Astrocyte of the spinal cord (primary cell): ENCODE measurements around the gene SUN1.

Source experiments
- DNase-seq: peaks from one replicate; pipeline ENCODE4 v3.0.0; 2011; ENCODE audit warnings: low read depth, low spot score
- H3K4me3 ChIP-seq: 2 replicates; pipeline ENCODE4 v1.5.1; 2011; ENCODE audit warnings: low read depth, mild to moderate bottlenecking, low read length, moderate library complexity
- in situ Hi-C: cut with HindIII; loops from 2 replicates; pipeline ENCODE4 v1.10.0; 2017; ENCODE audit warnings: low sequenced_read_pairs
- TF ChIP-seq, protein P1 (sequence below): IDR thresholded peaks from 2 replicates; pipeline ENCODE4 v1.5.1; 2012; ENCODE audit warnings: low read depth, mild to moderate bottlenecking, low read length, inconsistent platforms

The SUN1 gene

DNA sequence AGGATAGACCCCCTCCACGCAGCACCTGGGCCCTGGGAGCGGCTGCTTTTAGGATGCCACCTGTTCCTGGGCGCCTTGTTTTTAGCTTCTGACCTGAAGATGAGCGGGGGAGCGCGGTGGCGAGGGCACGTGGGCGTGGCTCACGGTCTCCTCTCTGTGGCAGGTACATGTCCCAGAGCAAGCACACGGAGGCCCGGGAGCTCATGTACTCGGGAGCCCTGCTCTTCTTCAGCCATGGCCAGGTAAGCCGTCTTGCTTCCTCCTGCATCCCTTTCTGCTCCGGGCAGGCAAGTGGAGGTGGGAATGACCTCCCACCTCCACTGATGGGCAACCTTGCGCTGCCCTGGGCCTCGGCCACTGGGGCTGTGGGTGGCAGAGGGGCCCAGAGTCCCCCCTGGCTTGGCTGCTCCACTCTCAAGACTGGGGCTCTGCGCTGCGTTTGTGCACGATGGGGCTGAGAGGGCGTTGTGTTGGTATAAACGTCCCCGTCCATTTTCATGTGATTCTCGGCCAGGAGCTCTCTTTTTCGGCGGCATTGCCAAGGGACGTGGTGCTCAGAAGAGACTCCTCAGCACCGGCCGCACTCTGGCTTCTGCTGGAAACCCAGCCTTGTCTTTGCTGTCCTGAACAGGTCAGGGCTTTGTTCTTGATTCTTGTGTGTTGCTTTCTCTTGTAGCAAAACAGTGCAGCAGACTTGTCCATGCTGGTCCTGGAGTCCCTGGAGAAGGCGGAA, 53.8 kb downstream of the SUN1 start:
- TF ChIP-seq, protein P1, sequence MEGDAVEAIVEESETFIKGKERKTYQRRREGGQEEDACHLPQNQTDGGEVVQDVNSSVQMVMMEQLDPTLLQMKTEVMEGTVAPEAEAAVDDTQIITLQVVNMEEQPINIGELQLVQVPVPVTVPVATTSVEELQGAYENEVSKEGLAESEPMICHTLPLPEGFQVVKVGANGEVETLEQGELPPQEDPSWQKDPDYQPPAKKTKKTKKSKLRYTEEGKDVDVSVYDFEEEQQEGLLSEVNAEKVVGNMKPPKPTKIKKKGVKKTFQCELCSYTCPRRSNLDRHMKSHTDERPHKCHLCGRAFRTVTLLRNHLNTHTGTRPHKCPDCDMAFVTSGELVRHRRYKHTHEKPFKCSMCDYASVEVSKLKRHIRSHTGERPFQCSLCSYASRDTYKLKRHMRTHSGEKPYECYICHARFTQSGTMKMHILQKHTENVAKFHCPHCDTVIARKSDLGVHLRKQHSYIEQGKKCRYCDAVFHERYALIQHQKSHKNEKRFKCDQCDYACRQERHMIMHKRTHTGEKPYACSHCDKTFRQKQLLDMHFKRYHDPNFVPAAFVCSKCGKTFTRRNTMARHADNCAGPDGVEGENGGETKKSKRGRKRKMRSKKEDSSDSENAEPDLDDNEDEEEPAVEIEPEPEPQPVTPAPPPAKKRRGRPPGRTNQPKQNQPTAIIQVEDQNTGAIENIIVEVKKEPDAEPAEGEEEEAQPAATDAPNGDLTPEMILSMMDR = no peak
- in situ Hi-C loops = no loop called here
- no peak for DNase-seq
- no peak overlapping the region for H3K4me3 ChIP-seq

DNA sequence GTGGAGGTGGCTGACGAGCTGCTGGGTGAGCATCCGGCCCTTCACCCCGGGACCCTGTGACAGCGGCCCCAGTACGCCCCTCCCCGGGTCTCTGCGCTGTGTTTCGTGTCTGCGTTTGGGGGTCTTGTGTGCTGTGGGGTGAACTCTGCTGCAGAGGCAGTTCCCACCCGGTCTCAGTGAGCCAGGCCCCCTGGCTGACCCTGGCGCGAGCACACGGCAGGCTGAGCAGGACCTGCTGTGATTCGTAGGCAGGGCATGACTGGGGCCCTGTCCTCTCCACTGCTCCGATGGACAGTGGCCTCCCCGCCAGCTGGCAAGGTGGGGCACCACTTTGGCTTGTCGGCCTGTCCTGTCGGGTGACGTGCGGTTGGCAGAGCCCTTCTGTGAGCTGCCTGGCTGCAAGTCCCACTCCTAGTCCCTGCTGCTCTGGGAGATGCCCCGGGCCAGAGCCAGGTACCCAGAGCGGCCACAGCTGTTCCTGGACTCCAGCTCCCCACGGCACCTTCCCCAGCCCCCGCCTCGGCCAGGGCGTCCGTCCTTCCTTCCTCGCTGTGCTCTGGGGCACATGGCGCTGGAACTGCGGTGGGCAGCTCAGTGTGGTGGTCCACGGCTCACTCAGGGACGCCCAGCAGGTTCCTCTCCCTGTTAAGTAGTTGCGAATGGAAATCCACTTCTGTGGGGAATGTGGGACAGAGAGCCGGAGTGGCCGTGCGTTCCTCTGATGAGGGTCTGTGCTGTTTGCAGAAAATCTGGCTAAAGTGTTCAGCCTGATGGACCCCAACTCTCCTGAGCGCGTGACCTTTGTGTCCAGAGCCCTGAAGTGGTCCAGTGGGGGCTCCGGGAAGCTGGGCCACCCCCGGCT, 54.6 kb downstream of the SUN1 start:
- no peak for DNase-seq
- H3K4me3 ChIP-seq = no peak overlapping the region
- in situ Hi-C loops = no loop called here
- TF ChIP-seq, protein P1 = no peak

DNA sequence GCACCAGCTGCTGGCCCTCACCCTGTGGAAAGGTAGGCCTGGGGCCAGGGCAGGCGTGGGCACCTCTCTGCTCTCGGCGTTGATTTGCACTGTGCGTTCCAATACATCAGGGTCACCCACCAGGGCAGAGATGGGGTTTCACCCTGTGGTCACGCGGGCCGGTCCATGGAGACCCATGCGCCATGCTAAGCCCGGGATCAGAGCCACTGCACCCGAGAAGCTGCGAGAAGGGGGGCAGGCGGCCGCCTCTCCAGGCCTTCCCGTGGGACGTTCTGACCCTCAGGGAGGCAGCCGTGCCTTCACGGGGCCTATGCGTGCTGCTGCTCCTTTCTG, 55.2 kb downstream of the SUN1 start:
- TF ChIP-seq, protein P1 = no peak
- in situ Hi-C loops = no loop called here

DNA sequence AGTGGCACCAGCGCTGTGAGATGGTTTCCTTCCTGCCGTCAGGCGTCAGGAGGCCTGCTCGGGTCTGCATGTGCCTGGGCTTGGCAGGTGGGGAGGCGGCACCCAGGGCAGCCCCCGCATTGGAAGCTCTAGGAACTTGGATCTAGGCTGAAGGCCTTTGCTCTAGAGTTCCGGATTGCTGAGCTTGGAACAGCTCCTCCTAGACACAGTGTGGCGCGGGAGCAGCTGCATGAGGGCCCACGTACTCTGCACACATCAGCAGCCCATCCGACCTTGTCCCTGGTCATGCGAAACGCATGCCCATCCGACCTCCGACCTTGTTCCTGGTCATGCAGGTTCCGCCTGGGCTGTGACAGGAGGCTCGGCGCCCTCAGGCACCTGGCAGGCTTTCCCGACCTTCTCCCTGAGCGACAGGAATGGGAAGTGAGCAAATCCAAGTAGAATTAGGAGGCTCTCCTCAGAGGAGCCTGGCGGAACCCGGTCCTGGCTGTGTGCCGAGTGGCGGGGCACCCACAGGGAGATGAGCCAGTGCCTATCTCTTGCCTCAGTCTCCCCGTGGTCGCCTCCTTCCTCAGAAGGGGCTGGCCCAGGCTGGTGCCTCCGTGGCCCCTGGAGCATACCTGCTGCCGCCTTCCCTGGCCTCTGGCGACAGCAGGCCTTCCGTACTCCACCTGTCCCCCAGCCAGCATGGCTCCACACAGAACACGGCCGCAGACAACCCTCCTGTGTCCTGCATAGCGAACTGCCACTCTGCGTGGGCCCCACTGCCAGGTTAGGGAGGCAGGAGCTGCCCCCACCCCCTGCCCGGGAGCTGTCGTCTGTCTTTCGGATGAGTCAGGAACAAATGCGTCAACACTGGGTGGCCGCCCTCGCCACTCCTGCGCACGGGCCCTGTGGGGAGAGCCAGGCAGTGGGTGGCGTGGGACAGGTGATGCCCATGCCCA, 56.1 kb downstream of the SUN1 start:
- DNase-seq = no peak
- TF ChIP-seq, protein P1 = no peak
- no peak overlapping the region for H3K4me3 ChIP-seq
- in situ Hi-C loops = no loop called here

More for the DNA sequence above, 55.2 kb downstream of the SUN1 start:
- no peak overlapping the region for H3K4me3 ChIP-seq
- DNase-seq = no peak

DNA sequence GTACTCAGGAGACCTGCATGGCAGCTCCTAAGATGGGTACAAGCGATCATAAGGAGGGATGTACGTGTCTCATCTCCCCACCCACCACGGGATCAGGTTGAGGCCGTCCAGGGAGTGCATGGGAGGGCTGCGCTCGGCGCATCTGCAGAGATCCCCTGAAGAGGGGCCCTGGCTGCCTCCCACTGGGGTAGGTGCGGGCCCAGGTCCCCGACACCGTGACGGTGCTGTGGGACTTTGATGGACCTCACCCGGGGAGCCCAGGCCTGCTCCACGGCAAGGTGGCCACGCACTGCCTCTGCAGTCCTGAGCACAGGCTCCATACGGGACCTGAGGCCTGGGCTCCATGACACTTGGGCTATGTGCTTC, 56.7 kb downstream of the SUN1 start:
- no peak overlapping the region for H3K4me3 ChIP-seq
- TF ChIP-seq, protein P1 = no peak
- in situ Hi-C loops = no loop called here
- DNase-seq = no peak

DNA sequence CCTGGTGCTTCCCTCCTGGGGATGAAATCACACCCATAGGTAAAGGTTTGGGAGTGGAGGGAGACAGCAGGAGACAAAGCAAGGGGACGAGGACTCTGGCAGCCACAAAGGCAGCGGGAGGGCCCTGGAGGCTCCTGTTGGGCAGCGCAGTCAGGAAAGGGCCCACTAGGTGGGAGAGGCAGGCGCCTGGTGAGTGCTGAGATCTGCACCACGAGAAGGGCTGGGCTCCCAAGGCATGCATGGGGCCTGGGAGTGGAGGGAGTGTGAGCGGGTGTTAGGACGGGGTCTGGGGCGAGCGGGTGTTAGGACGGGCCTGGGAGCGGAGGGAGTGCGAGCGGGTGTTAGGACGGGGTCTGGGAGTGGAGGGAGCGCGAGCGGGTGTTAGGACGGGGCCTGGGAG, 57.1 kb downstream of the SUN1 start:
- in situ Hi-C loops = no loop called here
- DNase-seq = no peak
- TF ChIP-seq, protein P1 = no peak
- H3K4me3 ChIP-seq = no peak overlapping the region
